SJCRH30 (cell line): Measurements from ENCODE around the gene TOP2B. TPM values are rescaled to one million over a fixed set of nuclear protein-coding genes. Genes with fewer than 3 reads are reported as not detected.

Experiments used
- DNase-seq, 2 experiments: peaks; one replicate each; pipeline ENCODE4 v3.0.0-alpha.2; 2015 to 2020
- H3K27ac ChIP-seq: fragments of 250-450 bp; sonication (Bioruptor Pico); 2 replicates; pipeline ENCODE4 v1.5.1; 2020; ENCODE audit warnings: mild to moderate bottlenecking, moderate library complexity
- H3K27me3 ChIP-seq: fragments of 250-450 bp; sonication (Bioruptor Pico); 2 replicates; pipeline ENCODE4 v1.5.1; 2020; ENCODE audit warnings: mild to moderate bottlenecking, moderate library complexity
- H3K36me3 ChIP-seq: fragments of 250-450 bp; sonication (Bioruptor Pico); 2 replicates; pipeline ENCODE4 v1.5.1; 2020; ENCODE audit warnings: mild to moderate bottlenecking, moderate library complexity
- H3K4me1 ChIP-seq: fragments of 250-450 bp; sonication (Bioruptor Pico); 2 replicates; pipeline ENCODE4 v1.5.1; 2020; ENCODE audit warnings: mild to moderate bottlenecking, moderate library complexity
- H3K4me3 ChIP-seq: fragments of 250-450 bp; sonication (Bioruptor Pico); 2 replicates; pipeline ENCODE4 v1.5.1; 2020; ENCODE audit warnings: mild to moderate bottlenecking, moderate library complexity
- H3K9me3 ChIP-seq: fragments of 250-450 bp; sonication (Bioruptor Pico); replicated peaks from 2 replicates; pipeline ENCODE4 v1.5.1; 2020; ENCODE audit warnings: mild to moderate bottlenecking, moderate library complexity
- total RNA-seq: library from RNA; depleted of rRNA; stranded (reverse); fragments of >200 nt; shearing (Covaris generic); gene quantifications from 2 replicates; pipeline ENCODE4 v1.2.3, GENCODE V29; 2014

Gene TOP2B
- total RNA-seq, 1 experiment from 2014 or later: 247 TPM

DNA sequence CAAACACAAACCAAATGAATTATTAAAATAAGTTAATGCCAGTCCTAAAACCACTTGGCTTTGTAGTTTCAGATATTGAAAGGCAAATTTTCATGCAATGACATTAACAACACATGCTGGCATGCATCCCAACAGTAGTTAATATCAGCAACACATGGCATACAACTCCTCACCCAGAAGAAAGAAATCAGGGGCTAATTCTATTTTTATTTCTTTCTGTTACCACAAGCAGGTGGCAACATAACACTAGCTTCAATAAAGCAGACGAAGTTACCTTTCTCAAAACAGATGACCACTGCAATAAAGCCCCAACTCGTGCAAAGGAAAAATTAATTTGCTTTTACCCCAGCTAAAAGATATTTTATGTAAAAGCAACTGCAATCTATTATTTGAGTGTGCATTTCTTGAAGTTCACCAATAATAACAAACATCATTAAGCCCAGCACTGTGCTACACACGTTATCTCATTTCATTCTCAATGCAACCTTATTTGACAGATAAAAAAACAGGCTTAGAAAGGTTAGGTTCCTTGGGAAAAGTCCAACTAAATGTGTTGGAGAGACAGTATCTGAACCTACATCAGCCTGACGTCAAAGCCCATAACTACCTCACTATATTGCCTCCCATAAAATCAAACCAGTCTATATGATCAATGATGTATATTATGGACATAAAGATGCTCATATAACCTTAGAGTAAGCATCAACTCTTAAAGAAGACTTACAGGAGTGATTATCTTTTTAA, 2.8 kb downstream of the TOP2B start:
- DNase-seq: peak in 1 of 2 experiments; percentile 36
- H3K27me3 ChIP-seq: no peaks in the 10 kb centered on the region
- H3K27ac ChIP-seq: no peak overlapping the region
- H3K4me3 ChIP-seq: no peak overlapping the region
- H3K9me3 ChIP-seq: no peaks in the 10 kb centered on the region
- H3K4me1 ChIP-seq: peaks cover 11% of the 10 kb centered on the region
- H3K36me3 ChIP-seq: no peaks in the 10 kb centered on the region

GRCh38 chr3:25658836-25659235, 5.9 kb downstream of the TOP2B start:
- Histone ChIP-seq H3K27ac (no peak overlapping the region), H3K36me3 (no peaks in the 10 kb centered on the region), H3K9me3 (no peaks in the 10 kb centered on the region), H3K4me3 (no peak overlapping the region), H3K4me1 (peaks cover 6% of the 10 kb centered on the region; the same call in 1 of the 2 replicates), H3K27me3 (no peaks in the 10 kb centered on the region)
- DNase-seq: no peak

DNA sequence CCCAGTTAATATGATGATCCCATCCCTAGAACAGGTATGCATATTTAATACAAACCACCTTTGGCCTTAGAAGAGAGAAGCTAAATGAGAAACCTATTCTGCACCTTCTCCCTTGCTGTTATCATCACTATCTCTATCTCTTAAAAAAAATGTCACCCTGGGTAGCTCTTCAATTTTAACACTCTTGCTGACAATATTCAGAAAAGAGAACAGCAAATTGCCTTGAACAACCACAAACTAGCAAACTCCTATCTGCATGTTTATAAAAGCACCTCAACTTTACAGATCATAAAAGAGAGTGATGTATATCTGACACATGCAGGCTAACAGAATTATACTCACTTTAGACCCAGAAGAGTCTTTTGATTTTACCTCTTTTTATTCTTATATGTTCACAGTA, 7.4 kb downstream of the TOP2B start:
- H3K4me3 ChIP-seq: no peak overlapping the region
- no peaks in the 10 kb centered on the region for H3K27me3 ChIP-seq
- no peaks in the 10 kb centered on the region for H3K36me3 ChIP-seq
- H3K4me1 ChIP-seq: peaks cover 6% of the 10 kb centered on the region; the same call in 1 of the 2 replicates
- DNase-seq: no peak
- no peak overlapping the region for H3K27ac ChIP-seq
- no peaks in the 10 kb centered on the region for H3K9me3 ChIP-seq

DNA sequence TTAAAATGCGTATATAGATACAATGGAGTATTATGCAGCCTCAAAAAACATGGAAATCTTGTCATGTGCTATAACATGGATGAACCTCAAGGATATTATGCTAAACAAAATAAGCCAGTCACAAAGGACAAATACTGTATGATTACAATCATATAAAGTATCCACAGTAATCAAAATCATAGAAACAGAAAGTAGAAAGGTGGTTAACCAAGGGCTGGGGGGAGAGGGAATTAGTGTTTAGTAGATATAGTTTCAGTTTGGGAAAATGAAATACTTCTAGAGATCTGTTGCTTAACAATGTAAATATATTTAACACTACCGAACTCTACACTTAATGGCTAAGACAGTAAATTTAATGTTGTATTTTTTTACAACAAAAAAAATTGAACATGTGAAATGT, 9.0 kb downstream of the TOP2B start:
- Histone ChIP-seq H3K27me3 (no peaks in the 10 kb centered on the region), H3K9me3 (no peaks in the 10 kb centered on the region), H3K27ac (no peak overlapping the region), H3K4me1 (no peaks in the 10 kb centered on the region), H3K4me3 (no peak overlapping the region), H3K36me3 (no peaks in the 10 kb centered on the region)
- no peak for DNase-seq

DNA sequence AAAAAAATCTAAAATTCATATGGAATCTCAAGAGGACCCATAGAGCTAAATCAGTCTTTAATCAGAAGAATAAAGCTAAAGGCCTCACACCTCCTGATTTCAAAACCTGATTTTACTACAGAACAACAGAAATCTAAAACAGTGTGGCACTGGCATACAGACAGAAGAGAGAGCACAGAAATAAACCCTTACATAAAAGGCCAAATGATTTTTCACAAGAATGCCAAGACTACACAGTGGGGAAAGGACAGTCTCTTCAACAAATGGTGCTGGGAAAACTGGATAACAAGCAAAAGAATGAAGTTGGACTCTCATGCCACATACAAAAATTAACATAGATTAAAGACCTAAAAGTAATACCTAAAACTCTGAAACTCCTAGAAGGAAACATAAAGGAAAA, 10.1 kb downstream of the TOP2B start:
- Histone ChIP-seq H3K4me3 (no peak overlapping the region), H3K27ac (no peak overlapping the region), H3K4me1 (no peaks in the 10 kb centered on the region), H3K9me3 (peaks cover 5% of the 10 kb centered on the region; the same call in 1 of the 2 replicates), H3K36me3 (no peaks in the 10 kb centered on the region), H3K27me3 (no peaks in the 10 kb centered on the region)
- no peak for DNase-seq

DNA sequence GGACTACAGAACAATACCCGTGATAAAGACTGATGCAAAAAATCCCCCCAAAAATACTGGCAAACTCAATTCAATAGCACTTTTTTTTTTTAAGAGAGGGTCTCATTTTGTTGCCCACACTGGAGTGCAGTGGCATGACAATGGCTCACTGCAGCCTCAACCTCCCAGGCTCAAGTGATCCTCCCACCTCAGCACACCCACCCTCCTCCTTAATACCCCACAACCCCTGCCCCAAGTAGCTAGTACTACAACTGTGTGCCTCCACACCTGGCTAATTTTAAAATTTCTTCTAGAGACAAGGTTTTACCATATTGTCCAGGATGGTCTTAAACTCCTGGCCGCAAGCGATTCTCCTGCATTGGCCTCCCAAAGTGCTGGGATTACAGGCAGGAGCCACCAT, 11.4 kb downstream of the TOP2B start:
- H3K4me3 ChIP-seq: no peak overlapping the region
- no peaks in the 10 kb centered on the region for H3K4me1 ChIP-seq
- no peaks in the 10 kb centered on the region for H3K36me3 ChIP-seq
- DNase-seq: no peak
- no peak overlapping the region for H3K27ac ChIP-seq
- no peaks in the 10 kb centered on the region for H3K27me3 ChIP-seq
- peaks cover 10% of the 10 kb centered on the region; the same call in 1 of the 2 replicates for H3K9me3 ChIP-seq

GRCh38 chr3:25652921-25653320, 11.8 kb downstream of the TOP2B start:
- peaks cover 10% of the 10 kb centered on the region; the same call in 1 of the 2 replicates for H3K9me3 ChIP-seq
- H3K36me3 ChIP-seq: no peaks in the 10 kb centered on the region
- H3K27me3 ChIP-seq: no peaks in the 10 kb centered on the region
- H3K4me3 ChIP-seq: no peak overlapping the region
- no peaks in the 10 kb centered on the region for H3K4me1 ChIP-seq
- no peak overlapping the region for H3K27ac ChIP-seq
- no peak for DNase-seq

DNA sequence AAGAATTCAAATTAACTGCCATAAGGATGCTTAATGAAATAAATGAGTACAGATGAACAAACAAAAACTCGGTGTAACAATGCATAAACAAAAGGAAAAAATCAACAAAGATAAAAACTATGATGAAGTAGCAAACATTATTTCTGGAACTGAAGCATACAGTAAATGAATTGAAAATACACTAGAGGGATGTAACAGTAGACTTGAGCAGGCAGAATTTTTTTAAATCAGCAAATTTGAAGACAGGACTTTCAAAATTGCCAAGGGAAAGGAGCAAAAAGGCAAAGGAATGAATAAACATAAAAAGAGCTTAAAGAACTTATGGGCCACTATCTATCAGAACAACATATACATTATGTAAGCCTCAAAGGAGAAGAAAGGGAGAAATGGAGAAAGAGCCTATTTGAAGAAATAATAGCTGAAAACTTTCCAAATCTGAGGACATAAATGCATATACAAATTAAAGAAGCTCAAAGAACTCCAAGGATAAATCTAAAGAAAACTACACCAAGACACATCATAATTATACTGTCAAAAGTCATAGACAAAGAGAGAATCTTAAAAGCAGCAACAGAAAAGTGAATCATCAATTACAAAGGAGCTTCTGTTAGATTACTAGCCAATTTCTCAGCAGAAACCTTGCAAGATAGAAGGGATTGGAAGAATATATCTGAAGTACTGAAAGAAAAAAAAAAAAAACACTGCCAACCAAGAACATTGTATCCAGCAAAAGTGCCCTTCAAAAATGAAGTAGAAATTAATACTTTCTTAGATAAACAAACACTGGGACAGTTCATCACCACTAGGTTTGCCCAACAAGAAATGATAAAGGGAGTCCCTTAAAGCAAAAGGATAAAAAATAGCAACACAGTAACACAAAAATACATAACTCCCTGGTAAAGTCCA, 15.5 kb downstream of the TOP2B start:
- Histone ChIP-seq H3K4me1 (no peaks in the 10 kb centered on the region), H3K9me3 (peaks cover 10% of the 10 kb centered on the region; the same call in 1 of the 2 replicates), H3K4me3 (no peak overlapping the region), H3K27ac (no peak overlapping the region), H3K27me3 (no peaks in the 10 kb centered on the region), H3K36me3 (no peaks in the 10 kb centered on the region; the same call in 1 of the 2 replicates)
- no peak for DNase-seq

DNA sequence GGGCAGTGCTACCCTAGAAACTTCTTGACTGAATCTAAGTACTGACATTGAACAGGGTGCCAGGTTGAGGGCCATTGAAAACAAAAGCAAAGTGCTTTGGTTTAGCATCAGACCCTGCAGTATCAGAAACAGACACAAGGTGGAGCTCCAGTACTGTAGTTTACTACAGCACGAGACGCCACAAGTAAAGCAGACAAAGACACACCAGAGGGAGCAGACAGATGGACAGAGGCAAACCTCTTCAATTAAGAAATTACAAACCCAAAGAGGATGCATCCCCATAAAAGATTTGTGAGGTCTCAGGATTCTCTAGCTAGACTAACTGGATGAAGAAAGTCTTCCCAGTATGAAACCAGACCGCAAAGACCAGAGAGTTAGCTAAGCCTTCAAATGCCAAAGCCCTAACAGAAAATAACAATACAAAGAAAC, 16.6 kb downstream of the TOP2B start:
- peaks cover 10% of the 10 kb centered on the region; the same call in 1 of the 2 replicates for H3K9me3 ChIP-seq
- H3K36me3 ChIP-seq: peaks cover 4% of the 10 kb centered on the region; the same call in 1 of the 2 replicates
- H3K4me3 ChIP-seq: no peak overlapping the region
- H3K4me1 ChIP-seq: no peaks in the 10 kb centered on the region
- H3K27ac ChIP-seq: no peak overlapping the region
- peak; percentile 82 to 92 for DNase-seq
- H3K27me3 ChIP-seq: no peaks in the 10 kb centered on the region

DNA sequence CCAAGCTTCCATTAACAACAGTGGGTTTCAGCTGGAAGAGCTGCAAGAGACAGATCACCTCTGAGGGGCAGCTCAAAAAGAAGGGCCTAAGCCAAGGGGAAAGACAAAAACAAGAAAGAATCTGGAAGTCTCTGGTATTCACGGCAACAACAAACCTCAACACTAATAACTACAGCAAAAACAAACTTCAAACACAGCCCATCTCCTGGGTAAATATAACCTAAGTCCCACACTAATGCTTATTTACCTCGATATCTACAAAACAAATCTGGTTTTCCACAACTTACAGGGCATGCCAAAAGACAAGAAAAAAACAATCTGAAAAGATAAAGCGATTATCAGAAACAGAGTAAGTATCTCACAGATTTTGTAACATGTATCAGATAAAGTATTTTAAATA, 29.7 kb downstream of the TOP2B start:
- no peaks in the 10 kb centered on the region for H3K4me1 ChIP-seq
- no peaks in the 10 kb centered on the region for H3K9me3 ChIP-seq
- no peaks in the 10 kb centered on the region for H3K27me3 ChIP-seq
- no peak overlapping the region for H3K27ac ChIP-seq
- peaks cover 69% of the 10 kb centered on the region for H3K36me3 ChIP-seq
- no peak for DNase-seq
- H3K4me3 ChIP-seq: no peak overlapping the region

- H3K9me3 ChIP-seq: no peaks in the 10 kb centered on the region
- H3K27me3 ChIP-seq: no peaks in the 10 kb centered on the region
- no peaks in the 10 kb centered on the region for H3K4me1 ChIP-seq
- peaks cover 74% of the 10 kb centered on the region for H3K36me3 ChIP-seq
- no peak overlapping the region for H3K27ac ChIP-seq
- DNase-seq: no peak
- H3K4me3 ChIP-seq: no peak overlapping the region
Observed at GRCh38 chr3:25633919-25634318, 30.8 kb downstream of the TOP2B start.

DNA sequence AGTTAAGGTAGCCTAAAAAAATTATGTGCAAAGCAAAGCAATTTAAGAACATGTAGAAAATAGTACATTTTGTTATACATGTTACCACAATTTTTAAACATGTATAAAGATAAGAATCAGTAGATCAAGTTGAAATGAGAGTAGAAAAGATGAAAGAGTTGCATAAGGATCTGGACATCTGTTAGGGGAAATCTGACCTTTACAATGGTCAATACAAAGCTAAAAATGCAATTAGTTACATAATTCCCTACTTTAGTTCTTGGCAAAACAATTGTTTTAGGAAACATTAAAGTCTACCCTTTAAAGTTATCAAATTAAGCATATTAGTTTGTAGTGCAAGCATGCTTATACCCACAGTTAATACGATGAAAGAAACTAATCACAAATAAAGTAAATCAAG, 32.7 kb downstream of the TOP2B start:
- Histone ChIP-seq H3K4me1 (no peaks in the 10 kb centered on the region), H3K4me3 (no peak overlapping the region), H3K9me3 (no peaks in the 10 kb centered on the region), H3K27me3 (no peaks in the 10 kb centered on the region), H3K27ac (no peak overlapping the region), H3K36me3 (peaks cover 85% of the 10 kb centered on the region)
- DNase-seq: no peak

DNA sequence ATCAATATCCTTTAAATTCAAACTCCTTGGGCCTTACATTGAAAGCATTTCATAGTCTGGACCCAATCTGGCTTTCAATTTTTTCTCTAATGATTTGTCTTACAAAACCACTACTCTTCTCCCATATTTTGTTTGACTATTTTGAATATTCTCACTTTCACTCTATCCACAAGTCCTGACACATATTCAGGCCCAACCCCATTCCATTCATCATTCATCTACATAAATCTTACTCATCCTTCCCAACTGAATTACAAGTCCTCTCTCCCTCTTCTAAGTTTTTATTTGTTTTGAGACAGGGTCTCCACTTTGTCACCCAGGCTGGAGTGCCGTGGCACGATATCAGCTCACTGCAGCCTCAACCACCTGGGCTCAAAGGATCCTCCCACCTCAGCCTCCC, 43.6 kb downstream of the TOP2B start:
- Histone ChIP-seq H3K36me3 (peaks cover 75% of the 10 kb centered on the region), H3K4me3 (no peak overlapping the region), H3K27me3 (no peaks in the 10 kb centered on the region), H3K4me1 (no peaks in the 10 kb centered on the region), H3K27ac (no peak overlapping the region), H3K9me3 (no peaks in the 10 kb centered on the region)
- DNase-seq: no peak

DNA sequence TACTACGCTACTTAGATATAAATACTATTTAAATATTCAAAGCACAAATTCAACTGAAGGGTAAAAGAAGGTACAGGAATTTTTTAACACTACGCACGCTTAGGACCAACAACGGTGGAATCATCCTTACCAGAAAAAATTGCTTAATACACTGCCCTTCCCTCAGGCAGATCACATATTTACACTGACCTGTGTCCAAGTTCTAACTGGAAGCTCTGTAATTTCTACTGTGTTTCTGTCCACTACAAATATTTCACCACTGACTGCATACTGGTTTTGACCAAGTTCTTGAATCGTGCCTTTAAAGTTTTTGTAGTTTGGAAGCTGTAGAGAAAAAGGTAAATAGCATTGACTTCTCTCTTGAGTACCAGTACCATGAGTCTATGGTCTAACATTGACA, 44.2 kb downstream of the TOP2B start:
- H3K27ac ChIP-seq: no peak overlapping the region
- DNase-seq: no peak
- no peak overlapping the region for H3K4me3 ChIP-seq
- no peaks in the 10 kb centered on the region for H3K9me3 ChIP-seq
- H3K27me3 ChIP-seq: no peaks in the 10 kb centered on the region
- H3K4me1 ChIP-seq: no peaks in the 10 kb centered on the region
- H3K36me3 ChIP-seq: peaks cover 75% of the 10 kb centered on the region

GRCh38 chr3:25619382-25619781, 45.3 kb downstream of the TOP2B start:
- H3K27ac ChIP-seq: no peak overlapping the region
- H3K27me3 ChIP-seq: no peaks in the 10 kb centered on the region
- peaks cover 75% of the 10 kb centered on the region for H3K36me3 ChIP-seq
- H3K9me3 ChIP-seq: no peaks in the 10 kb centered on the region
- no peak for DNase-seq
- no peaks in the 10 kb centered on the region for H3K4me1 ChIP-seq
- no peak overlapping the region for H3K4me3 ChIP-seq
